Cardiac fibroblast (primary cell): ENCODE data around the gene PRKCSH.

Source experiments
- DNase-seq, 2 donors: peaks; one replicate each; pipeline versions ENCODE4 v3.0.0 to v3.0.0-alpha.2; 2010; ENCODE audit warnings: low read depth in 2 of 2
- H3K4me3 ChIP-seq, 2 donors: replicated peaks in 1 of 2; 1 replicate in 1 of 2; 2 replicates in 1 of 2; pipeline ENCODE4 v1.5.1; 2011; ENCODE audit warnings: low read depth in 2 of 2, low read length in 2 of 2, mild to moderate bottlenecking in 2 of 2, moderate library complexity in 1 of 2
- CTCF ChIP-seq: IDR thresholded peaks from one replicate; pipeline ENCODE4 v1.5.1; 2011; ENCODE audit warnings: low read depth, mild to moderate bottlenecking, low read length, inconsistent platforms

Gene PRKCSH

GRCh38 chr19:11481534-11482383 is 46.3 kb downstream of the PRKCSH start:
- no peak for TF ChIP-seq CTCF
- H3K4me3 ChIP-seq: peak overlapping the region; percentile 37 to 52
- DNase-seq: peak; percentile 87 to 92

DNA sequence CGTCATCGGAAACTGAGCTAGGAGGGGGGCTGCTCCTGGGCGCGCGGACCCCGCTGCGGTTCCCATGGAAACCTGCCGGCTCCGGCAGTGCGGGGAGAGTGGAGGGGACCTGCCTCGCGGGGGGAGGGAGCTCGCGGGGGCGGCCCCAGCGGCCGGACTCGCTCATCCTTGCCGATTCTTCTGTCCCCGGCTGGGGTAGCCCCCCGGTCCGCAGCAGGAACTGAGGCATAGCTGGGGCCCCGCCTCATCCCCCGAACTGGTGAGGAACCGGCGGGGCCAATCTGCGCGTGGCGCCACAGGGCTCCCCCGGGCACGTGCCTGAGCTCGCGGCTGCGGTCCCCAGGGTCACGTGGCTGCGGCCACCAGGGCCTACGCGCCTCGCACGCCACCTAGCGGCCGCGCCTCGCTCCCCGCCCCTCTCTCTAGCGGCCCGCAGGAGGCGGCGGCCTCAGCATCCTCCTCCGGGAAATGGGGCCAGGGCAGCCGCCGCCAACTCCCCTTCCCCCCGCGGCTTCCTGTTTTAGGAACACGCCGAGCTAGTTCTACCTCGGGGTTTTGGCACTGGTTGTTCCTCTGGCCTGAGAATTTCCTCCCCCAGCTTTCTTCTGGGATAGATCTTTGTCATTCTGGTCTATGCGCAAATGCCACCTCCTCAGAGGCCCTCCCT is 47.1 kb downstream of the PRKCSH start:
- peak overlapping the region; percentile 37 to 52 for H3K4me3 ChIP-seq
- peak; percentile 61 for TF ChIP-seq CTCF
- peak; percentile 83 to 89 for DNase-seq

GRCh38 chr19:11483366-11484111 is 48.1 kb downstream of the PRKCSH start:
- TF ChIP-seq CTCF: no peak
- no peak overlapping the region for H3K4me3 ChIP-seq
- DNase-seq: no peak

DNA sequence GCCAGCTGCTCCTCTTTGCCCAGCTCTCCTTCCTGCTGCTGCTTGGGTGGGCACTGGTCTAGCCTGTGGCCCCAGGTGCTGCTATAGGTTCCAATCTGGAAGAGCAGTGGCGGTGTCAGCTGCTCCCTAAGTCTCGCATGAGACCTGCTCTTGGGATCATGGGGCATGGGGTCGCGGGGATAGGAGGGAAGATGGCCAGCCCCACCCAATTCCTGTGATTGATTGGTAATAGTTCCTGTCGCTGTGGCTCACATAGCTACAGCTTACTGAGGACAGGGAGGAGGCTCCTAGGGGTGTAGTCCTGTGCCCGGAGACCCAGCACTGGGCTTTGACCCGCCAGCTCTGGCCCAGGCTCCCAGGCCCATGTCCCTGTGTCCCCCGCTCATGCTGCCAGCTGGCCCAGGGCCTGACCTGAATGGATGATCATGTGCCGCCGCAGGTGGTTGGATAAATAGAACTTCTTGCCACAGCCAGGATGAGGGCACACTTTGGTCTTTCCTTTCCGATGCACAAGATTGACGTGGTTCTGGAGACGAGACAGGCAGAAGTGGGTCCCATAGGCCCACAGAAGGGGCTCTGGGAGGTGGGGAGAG is 49.9 kb downstream of the PRKCSH start:
- TF ChIP-seq CTCF: no peak
- H3K4me3 ChIP-seq: no peak overlapping the region
- DNase-seq: no peak

DNA sequence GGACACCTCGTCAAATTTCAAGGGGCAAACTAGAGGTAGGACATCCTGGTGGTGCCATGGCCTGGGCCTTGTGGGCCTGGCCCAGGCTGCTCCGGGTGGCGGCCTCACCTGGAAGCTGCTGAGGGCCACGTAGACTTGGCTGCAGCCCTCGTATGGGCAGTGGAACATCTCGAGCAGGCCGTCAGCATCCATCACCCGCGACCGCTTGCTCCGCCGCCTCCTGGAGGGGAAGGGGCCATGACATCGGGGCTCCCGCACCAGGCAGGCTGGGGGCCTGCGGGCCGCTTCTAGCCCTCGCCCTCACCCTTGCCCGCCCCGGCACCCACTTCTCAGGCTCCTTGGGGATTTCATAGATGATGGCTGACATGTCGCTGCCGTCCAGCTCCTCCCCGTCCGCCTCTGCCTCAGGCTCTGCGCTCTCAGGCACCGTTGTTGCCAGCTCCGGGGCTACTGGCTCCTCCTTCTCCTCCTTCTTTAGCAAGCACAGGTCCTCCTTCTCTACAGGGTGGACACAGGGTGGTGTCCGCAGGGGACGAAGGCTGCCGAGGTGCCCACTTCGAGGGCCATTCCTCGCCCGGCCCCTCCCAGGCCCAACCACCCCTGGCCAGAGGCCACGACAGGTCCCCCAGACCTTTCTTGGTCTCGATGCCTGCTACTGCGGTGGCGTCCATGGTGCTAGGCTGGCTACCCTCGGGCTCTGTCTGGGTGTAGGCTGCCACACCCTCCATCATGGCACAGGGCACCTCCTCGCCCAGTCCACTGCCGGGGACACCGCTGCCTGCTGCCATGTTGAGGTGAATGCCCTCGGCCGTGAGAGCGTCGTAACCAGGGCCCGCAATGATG is 51.4 kb downstream of the PRKCSH start:
- TF ChIP-seq CTCF: no peak
- DNase-seq: no peak
- H3K4me3 ChIP-seq: no peak overlapping the region

DNA sequence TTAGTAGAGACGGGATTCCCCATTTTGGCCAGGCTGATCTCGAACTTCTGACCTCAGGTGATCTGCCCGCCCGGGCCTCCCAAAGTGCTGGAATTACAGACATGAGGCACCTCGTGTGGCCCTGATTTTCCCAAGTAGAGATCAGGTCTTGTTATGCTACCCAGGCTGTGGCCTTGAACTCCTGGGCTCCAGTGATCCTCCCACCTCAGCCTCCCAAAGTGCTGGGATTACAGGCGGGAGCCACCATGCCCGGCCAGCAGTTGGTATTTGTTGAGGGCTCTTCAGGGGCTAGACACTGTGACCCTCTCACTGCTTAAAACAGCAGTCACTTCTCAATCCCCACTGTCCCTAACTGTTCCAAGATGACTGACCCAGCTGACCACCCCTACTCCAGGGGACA is 53.9 kb downstream of the PRKCSH start:
- H3K4me3 ChIP-seq: no peak overlapping the region
- DNase-seq: no peak
- no peak for TF ChIP-seq CTCF
